Mesodermal cell (in vitro differentiated cells): ENCODE measurements around the gene EFHC1.

ENCODE experiments used
- H3K27ac ChIP-seq: 2 replicates; pipeline ENCODE4 v1.7.0; 2013; ENCODE audit warnings: mild to moderate bottlenecking, low read depth, low read length, moderate library complexity; ENCODE audit not compliant: severe bottlenecking
- H3K36me3 ChIP-seq: 2 replicates; pipeline ENCODE4 v1.7.1; 2013; ENCODE audit warnings: mild to moderate bottlenecking, low read length, moderate library complexity; ENCODE audit not compliant: control insufficient read depth, insufficient read depth
- H3K4me1 ChIP-seq: one replicate; pipeline ENCODE4 v1.7.1; 2013; ENCODE audit warnings: mild to moderate bottlenecking, low read length; ENCODE audit not compliant: insufficient read depth, control insufficient read depth, poor library complexity, severe bottlenecking
- H3K4me3 ChIP-seq: 2 replicates; pipeline ENCODE4 v1.7.0; 2013; ENCODE audit warnings: low read length, control low read depth, mild to moderate bottlenecking; ENCODE audit not compliant: insufficient read depth, poor library complexity, severe bottlenecking; ENCODE audit errors: extremely low read depth
- H3K9me3 ChIP-seq: 2 replicates; pipeline ENCODE4 v1.7.1; 2013; ENCODE audit warnings: mild to moderate bottlenecking, low read length, moderate library complexity; ENCODE audit not compliant: control insufficient read depth
- WGBS, 2 experiments: methylation state at CpG; one replicate each; pipeline ENCODE4 v1.1.5; 2013; ENCODE audit warnings: missing lambda C conversion rate in 2 of 2; ENCODE audit not compliant: insufficient coverage in 2 of 2; 5-methylcytosine and 5-hydroxymethylcytosine counted together

The EFHC1 gene

GRCh38 chr6:52530351-52530750, 110.2 kb downstream of the EFHC1 start:
- H3K9me3 ChIP-seq, result no peaks in the 10 kb centered on the region
- no peak overlapping the region for H3K4me3 ChIP-seq
- H3K4me1 ChIP-seq, result peaks cover 5% of the 10 kb centered on the region
- H3K27ac ChIP-seq, result no peak overlapping the region
- 88 to 91% methylated on average over 6 of the region's 10 CpGs for WGBS, 2 experiments
- H3K36me3 ChIP-seq, result peaks cover 39% of the 10 kb centered on the region

- no peak overlapping the region for H3K4me3 ChIP-seq
- peaks cover 13% of the 10 kb centered on the region for H3K4me1 ChIP-seq
- no peaks in the 10 kb centered on the region for H3K9me3 ChIP-seq
- 89% methylated on average over 4 of the region's 4 CpGs; no CpG with 5 or more reads in 1 of the 2 experiments for WGBS, 2 experiments
- H3K27ac ChIP-seq, result no peak overlapping the region
- peaks cover 46% of the 10 kb centered on the region for H3K36me3 ChIP-seq
Measured at GRCh38 chr6:52531396-52531795, 111.3 kb downstream of the EFHC1 start.

GRCh38 chr6:52531834-52532233, 111.7 kb downstream of the EFHC1 start:
- Histone ChIP-seq H3K4me3 (no peak overlapping the region), H3K27ac (no peak overlapping the region), H3K4me1 (peaks cover 13% of the 10 kb centered on the region), H3K9me3 (no peaks in the 10 kb centered on the region), H3K36me3 (peaks cover 46% of the 10 kb centered on the region)
- 100% methylated on average over 1 of the region's 1 CpG; no CpG with 5 or more reads in 1 of the 2 experiments for WGBS, 2 experiments

- H3K36me3 ChIP-seq, result peaks cover 46% of the 10 kb centered on the region
- peaks cover 12% of the 10 kb centered on the region for H3K4me1 ChIP-seq
- no peak overlapping the region for H3K4me3 ChIP-seq
- no peak overlapping the region for H3K27ac ChIP-seq
- no peaks in the 10 kb centered on the region for H3K9me3 ChIP-seq
- WGBS, 2 experiments, result no CpG with 5 or more reads among the region's 2 CpGs
Measured at GRCh38 chr6:52532457-52532856, 112.3 kb downstream of the EFHC1 start.

- no peaks in the 10 kb centered on the region for H3K9me3 ChIP-seq
- peaks cover 19% of the 10 kb centered on the region for H3K4me1 ChIP-seq
- peaks cover 50% of the 10 kb centered on the region for H3K36me3 ChIP-seq
- H3K27ac ChIP-seq, result no peak overlapping the region
- WGBS, 2 experiments, result no CpG with 5 or more reads among the region's 2 CpGs
- no peak overlapping the region for H3K4me3 ChIP-seq
Measured at GRCh38 chr6:52533491-52533890, 113.3 kb downstream of the EFHC1 start.

GRCh38 chr6:52534363-52534762, 114.2 kb downstream of the EFHC1 start:
- Histone ChIP-seq H3K9me3 (no peaks in the 10 kb centered on the region), H3K27ac (no peak overlapping the region), H3K4me3 (no peak overlapping the region), H3K36me3 (peaks cover 45% of the 10 kb centered on the region), H3K4me1 (peaks cover 28% of the 10 kb centered on the region)
- 96 to 97% methylated on average over 4 of the region's 5 CpGs for WGBS, 2 experiments

- H3K4me3 ChIP-seq, result no peak overlapping the region
- H3K27ac ChIP-seq, result no peak overlapping the region
- WGBS, 2 experiments, result 93 to 96% methylated on average over 3 of the region's 3 CpGs
Measured at GRCh38 chr6:52534966-52535390, 114.8 kb downstream of the EFHC1 start.

GRCh38 chr6:52535711-52536423, 115.7 kb downstream of the EFHC1 start:
- H3K27ac ChIP-seq, result no peak overlapping the region
- H3K4me3 ChIP-seq, result no peak overlapping the region
- WGBS, 2 experiments, result 84 to 95% methylated on average over 4 of the region's 5 CpGs
- peaks cover 34% of the 10 kb centered on the region for H3K36me3 ChIP-seq
- peaks cover 43% of the 10 kb centered on the region for H3K4me1 ChIP-seq
- H3K9me3 ChIP-seq, result no peaks in the 10 kb centered on the region

More at GRCh38 chr6:52534966-52535390, 114.8 kb downstream of the EFHC1 start:
- Histone ChIP-seq H3K36me3 (peaks cover 39% of the 10 kb centered on the region), H3K4me1 (peaks cover 34% of the 10 kb centered on the region), H3K9me3 (no peaks in the 10 kb centered on the region)

GRCh38 chr6:52536424-52536916, 116.3 kb downstream of the EFHC1 start:
- WGBS, 2 experiments, result 94 to 95% methylated on average over 5 to 6 of the region's 6 CpGs
- peaks cover 48% of the 10 kb centered on the region for H3K4me1 ChIP-seq

GRCh38 chr6:52537001-52537753, 117.0 kb downstream of the EFHC1 start:
- H3K4me3 ChIP-seq, result no peak overlapping the region
- H3K27ac ChIP-seq, result no peak overlapping the region
- 90 to 97% methylated on average over 5 to 7 of the region's 8 CpGs for WGBS, 2 experiments
- no peaks in the 10 kb centered on the region for H3K9me3 ChIP-seq
- peaks cover 53% of the 10 kb centered on the region for H3K4me1 ChIP-seq
- H3K36me3 ChIP-seq, result peaks cover 33% of the 10 kb centered on the region

More at GRCh38 chr6:52536424-52536916, 116.3 kb downstream of the EFHC1 start:
- H3K4me3 ChIP-seq, result no peak overlapping the region
- H3K9me3 ChIP-seq, result no peaks in the 10 kb centered on the region
- H3K36me3 ChIP-seq, result peaks cover 33% of the 10 kb centered on the region
- no peak overlapping the region for H3K27ac ChIP-seq
